Measurements from ENCODE around the gene MAPKAPK3.
A peak's percentile ranks its signal among the peaks of the same experiment; 100 is the strongest.
"Not testable (repeated sequence)": the region's sequence is repeated elsewhere in the genome, so short reads cannot be mapped to it uniquely, and the experiment has no call there.

The MAPKAPK3 gene

GRCh38 chr3:50673931-50674330, 57.0 kb downstream of the MAPKAPK3 start:
- TF ChIP-seq CTCF (IDR thresholded peaks at IDR 0.05; ENCODE audit: extremely low read depth, missing control alignments), result no peak
- DNase-seq (ENCODE audit: low spot score), result no peak

- peak; percentile 88 for DNase-seq (ENCODE audit: low spot score)
- no peak for TF ChIP-seq CTCF (IDR thresholded peaks at IDR 0.05; ENCODE audit: extremely low read depth, missing control alignments)
Measured at GRCh38 chr3:50674349-50675178, 57.6 kb downstream of the MAPKAPK3 start, which contains the start of gene DOCK3. Gene DOCK3 (plus strand): TSS chr3:50674927. CDS start chr3:50675264, 337 bp downstream.

GRCh38 chr3:50675179-50676030, 58.5 kb downstream of the MAPKAPK3 start:
- peak; percentile 56 for DNase-seq (ENCODE audit: low spot score)
- TF ChIP-seq CTCF (IDR thresholded peaks at IDR 0.05; ENCODE audit: extremely low read depth, missing control alignments), result peak; percentile 44

- TF ChIP-seq CTCF (IDR thresholded peaks at IDR 0.05; ENCODE audit: extremely low read depth, missing control alignments), result no peak
- no peak for DNase-seq (ENCODE audit: low spot score)
Measured at GRCh38 chr3:50676031-50676705, 59.2 kb downstream of the MAPKAPK3 start.

- DNase-seq (ENCODE audit: low spot score), result no peak
- no peak for TF ChIP-seq CTCF (IDR thresholded peaks at IDR 0.05; ENCODE audit: extremely low read depth, missing control alignments)
Measured at GRCh38 chr3:50687127-50687751, 70.3 kb downstream of the MAPKAPK3 start.

- DNase-seq (ENCODE audit: low spot score), result no peak
- TF ChIP-seq CTCF (IDR thresholded peaks at IDR 0.05; ENCODE audit: extremely low read depth, missing control alignments), result no peak
Measured at GRCh38 chr3:50687916-50688315, 71.0 kb downstream of the MAPKAPK3 start.

- DNase-seq (ENCODE audit: low spot score), result not testable (repeated sequence)
Measured at GRCh38 chr3:50688602-50689001, 71.7 kb downstream of the MAPKAPK3 start.
